IMR-90 (cell line): ENCODE results near the gene IL20. TPM values are rescaled to one million over a fixed set of nuclear protein-coding genes. Genes with fewer than 3 reads are reported as not detected.

ENCODE experiments used
- ATAC-seq: fragments of 200-7000 bp; cut with Tn5 transposase; 2 replicates; pipeline ENCODE4 v1.9.1; 2020; ENCODE audit warnings: low read depth, mild to moderate bottlenecking, moderate library complexity
- BruUV-seq: library from RNA; stranded (reverse); fragments of 400-500 nt; replicated peaks from 2 replicates; lab custom pipeline; 2021; lab: Mats Ljungman, UMichigan
- CTCF ChIA-PET: fragments of 300-600 bp; formaldehyde crosslinking; extraction: SDS; loops from one replicate; lab custom pipeline; 2021; ENCODE audit warnings: antibody characterized with exemption; lab: Yijun Ruan, JAX
- POLR2A ChIA-PET: fragments of 300-600 bp; sonication (Branson Sonifier 250); formaldehyde crosslinking; loops from one replicate; lab custom pipeline; 2022; ENCODE audit warnings: antibody characterized with exemption; ENCODE audit not compliant: unreplicated experiment; lab: Charles Lee
- DNase-seq: peaks from one replicate; pipeline ENCODE4 v3.0.0; 2013
- H2AFZ ChIP-seq: replicated peaks from 2 replicates; pipeline ENCODE3; 2013; ENCODE audit warnings: low read length, mild to moderate bottlenecking; ENCODE audit not compliant: poor library complexity
- H2AK5ac ChIP-seq: 2 replicates; pipeline ENCODE4 v1.6.1; 2013; ENCODE audit warnings: low read depth, low read length, inconsistent platforms
- H2AK9ac ChIP-seq: replicated peaks from 2 replicates; pipeline ENCODE3; 2013; ENCODE audit warnings: mild to moderate bottlenecking, low read depth, low read length, moderate library complexity; ENCODE audit not compliant: poor library complexity
- H2BK120ac ChIP-seq: 2 replicates; pipeline ENCODE4 v1.6.1; 2013; ENCODE audit warnings: low read depth, low read length, inconsistent platforms
- H2BK15ac ChIP-seq: 3 replicates; pipeline ENCODE4 v1.6.1; 2013; ENCODE audit warnings: low read depth, low read length, inconsistent platforms
- H2BK20ac ChIP-seq: 2 replicates; pipeline ENCODE4 v1.6.1; 2013; ENCODE audit warnings: low read depth, mild to moderate bottlenecking, inconsistent platforms, low read length, moderate library complexity
- H2BK5ac ChIP-seq: 2 replicates; pipeline ENCODE4 v1.6.1; 2013; ENCODE audit warnings: mild to moderate bottlenecking, low read depth, low read length, inconsistent platforms; ENCODE audit not compliant: poor library complexity, severe bottlenecking
- H3K14ac ChIP-seq: replicated peaks from 2 replicates; pipeline ENCODE4 v1.6.1; 2013; ENCODE audit warnings: low read depth, low read length, inconsistent platforms
- H3K18ac ChIP-seq: 2 replicates; pipeline ENCODE4 v1.6.1; 2013; ENCODE audit warnings: low read depth, low read length, control low read depth
- H3K23ac ChIP-seq: 2 replicates; pipeline ENCODE4 v1.6.1; 2013; ENCODE audit warnings: low read depth, low read length, inconsistent platforms
- H3K27ac ChIP-seq: 2 replicates; pipeline ENCODE4 v1.5.1; 2013; ENCODE audit warnings: mild to moderate bottlenecking, control low read depth, low read length; ENCODE audit not compliant: insufficient read depth
- H3K27me3 ChIP-seq: 2 replicates; pipeline ENCODE4 v1.6.1; 2013; ENCODE audit warnings: low read length; ENCODE audit not compliant: control insufficient read depth, insufficient read depth
- H3K36me3 ChIP-seq: 2 replicates; pipeline ENCODE4 v1.6.1; 2013; ENCODE audit warnings: low read length, mixed read lengths; ENCODE audit not compliant: control insufficient read depth, insufficient read depth
- H3K4ac ChIP-seq: 2 replicates; pipeline ENCODE4 v1.6.1; 2013; ENCODE audit warnings: low read depth, low read length, inconsistent platforms
- H3K4me1 ChIP-seq: 2 replicates; pipeline ENCODE4 v1.6.1; 2013; ENCODE audit warnings: low read length, mixed read lengths; ENCODE audit not compliant: control insufficient read depth, insufficient read depth
- H3K4me2 ChIP-seq: 2 replicates; pipeline ENCODE4 v1.6.1; 2013; ENCODE audit warnings: low read depth, mild to moderate bottlenecking, control low read depth, low read length, moderate library complexity
- H3K4me3 ChIP-seq: 2 replicates; pipeline ENCODE4 v1.5.1; 2013; ENCODE audit warnings: low read depth, mild to moderate bottlenecking, control low read depth, low read length, moderate library complexity; ENCODE audit not compliant: insufficient read depth
- H3K56ac ChIP-seq: 2 replicates; pipeline ENCODE4 v1.6.1; 2013; ENCODE audit warnings: low read length, inconsistent platforms; ENCODE audit not compliant: insufficient read depth; ENCODE audit errors: extremely low read depth
- H3K79me1 ChIP-seq, 2 experiments: 2 replicates each; pipeline ENCODE4 v1.6.1; 2013; ENCODE audit warnings: low read length in 2 of 2, inconsistent platforms in 1 of 2, low read depth in 1 of 2
- H3K9ac ChIP-seq: 2 replicates; pipeline ENCODE4 v1.6.1; 2013; ENCODE audit warnings: low read depth, low read length, control low read depth
- H3K9me1 ChIP-seq: 2 replicates; pipeline ENCODE4 v1.6.1; 2013; ENCODE audit warnings: low read length, inconsistent platforms; ENCODE audit not compliant: insufficient read depth
- H3K9me3 ChIP-seq: 2 replicates; pipeline ENCODE4 v1.6.1; 2013; ENCODE audit warnings: low read length; ENCODE audit not compliant: control insufficient read depth, insufficient read depth
- H4K20me1 ChIP-seq: 2 replicates; pipeline ENCODE4 v1.6.1; 2013; ENCODE audit warnings: low read length, inconsistent platforms; ENCODE audit not compliant: insufficient read depth
- H4K5ac ChIP-seq: 2 replicates; pipeline ENCODE4 v1.6.1; 2013; ENCODE audit warnings: mild to moderate bottlenecking, low read depth, low read length, control low read depth
- H4K8ac ChIP-seq, 2 experiments: 2 replicates each; pipeline ENCODE4 v1.6.1; 2013; ENCODE audit warnings: low read depth in 2 of 2, low read length in 2 of 2, control low read depth in 1 of 2, inconsistent platforms in 1 of 2
- H4K91ac ChIP-seq: 2 replicates; pipeline ENCODE4 v1.6.1; 2013; ENCODE audit warnings: low read depth, low read length, inconsistent platforms; ENCODE audit not compliant: insufficient read depth
- CHD1 ChIP-seq: IDR thresholded peaks from 2 replicates; pipeline ENCODE4 v1.6.1; 2012; ENCODE audit warnings: low read depth, low read length, improper control_type of control experiment
- MXI1 ChIP-seq: IDR thresholded peaks from 2 replicates; pipeline ENCODE4 v1.6.1; 2012; ENCODE audit warnings: low read depth, mild to moderate bottlenecking, low read length, moderate library complexity, borderline replicate concordance
- NFE2L2 ChIP-seq: fragments of 150-350 bp; IDR thresholded peaks from 2 replicates; pipeline ENCODE4 v1.6.1; 2016; ENCODE audit warnings: low read depth, mild to moderate bottlenecking, low read length
- POLR2A ChIP-seq: IDR thresholded peaks from 2 replicates; pipeline ENCODE4 v1.6.1; 2012; ENCODE audit warnings: mild to moderate bottlenecking, low read depth, low read length
- RAD21 ChIP-seq: IDR thresholded peaks from 2 replicates; pipeline ENCODE4 v1.6.1; 2012; ENCODE audit warnings: low read length, improper control_type of control experiment
- RCOR1 ChIP-seq: IDR thresholded peaks from 2 replicates; pipeline ENCODE4 v1.6.1; 2012; ENCODE audit warnings: mild to moderate bottlenecking, low read length, improper control_type of control experiment; ENCODE audit not compliant: insufficient replicate concordance
- SMC3 ChIP-seq: fragments of 150-350 bp; IDR thresholded peaks from 2 replicates; pipeline ENCODE4 v1.6.1; 2016; ENCODE audit warnings: low read depth, mild to moderate bottlenecking, antibody characterized with exemption, low read length, moderate library complexity
- dilution Hi-C: fragments of 300-500 bp; cut with HindIII; formaldehyde crosslinking; loops from one replicate; pipeline ENCODE4 v1.14.3; 2018; ENCODE audit warnings: low sequenced_read_pairs; ENCODE audit not compliant: unreplicated experiment
- in situ Hi-C: fragments of 300-500 bp; cut with MboI; formaldehyde crosslinking; loops from 3 replicates; pipeline ENCODE4 v1.14.3; 2019; ENCODE audit warnings: low sequenced_read_pairs, inconsistent platforms, mixed read lengths
- intact Hi-C: fragments of 100-400 bp; cut with micrococcal nuclease; formaldehyde crosslinking; loops from 2 replicates; pipeline ENCODE4 v1.10.0; 2022
- polyA plus RNA-seq, 3 experiments: library from polyadenylated mRNA; depleted of rRNA; stranded (reverse); fragments of >200 nt; gene quantifications; 2 replicates each; pipeline ENCODE4 v1.2.3, GENCODE V29; 2012; ENCODE audit warnings: low replicate concordance in 1 of 3
- total RNA-seq: library from RNA; depleted of rRNA; stranded (reverse); fragments of >200 nt; gene quantifications from 2 replicates; pipeline ENCODE4 v1.2.3, GENCODE V29; 2012

The IL20 gene
- total and polyA plus RNA-seq, 2 of the 4 experiments (the other 2 are of a cell fraction) = not detected

GRCh38 chr1:206867716-206868115 lies 2.3 kb downstream of the IL20 start:
- BruUV-seq = no TSS peak
- H3K9ac ChIP-seq = no peak overlapping the region
- intact Hi-C loops = no loop called here

More at GRCh38 chr1:206867716-206868115, 2.3 kb downstream of the IL20 start:
- H3K4me3 ChIP-seq = no peak overlapping the region
- no peak overlapping the region for H2BK5ac ChIP-seq
- H4K5ac ChIP-seq = no peak overlapping the region; the same call in 1 of the 2 replicates
- peak overlapping the region; percentile 73 for H2BK20ac ChIP-seq
- no peak overlapping the region for H3K27ac ChIP-seq
- in situ Hi-C loops (no loop called here), dilution Hi-C loops (no loop called here)
- no peak overlapping the region for H2AFZ ChIP-seq
- TF ChIP-seq RCOR1 (no peak), NFE2L2 (no peak), POLR2A (no peak), CHD1 (no peak), RAD21 (no peak), MXI1 (no peak), SMC3 (no peak)
- H3K4me2 ChIP-seq = no peak overlapping the region
- H3K79me1 ChIP-seq = no peaks in the 10 kb centered on the region
- no peaks in the 10 kb centered on the region for H4K20me1 ChIP-seq
- H4K8ac ChIP-seq = no peak overlapping the region
- no peaks in the 10 kb centered on the region for H3K36me3 ChIP-seq
- peak overlapping the region; percentile 72 for H3K14ac ChIP-seq
- peak overlapping the region; percentile 76; the same call in 2 of the 3 replicates for H2BK15ac ChIP-seq
- H3K4ac ChIP-seq = peak overlapping the region; percentile 51
- H3K18ac ChIP-seq = peak overlapping the region; percentile 39; the same call in 1 of the 2 replicates
- POLR2A ChIA-PET = no interaction called here
- peak overlapping the region; percentile 20; the same call in 1 of the 2 replicates for H3K23ac ChIP-seq
- no peak overlapping the region for H4K91ac ChIP-seq
- peak overlapping the region; percentile 51 for H2AK5ac ChIP-seq
- no peak for DNase-seq
- CTCF ChIA-PET = no interaction called here
- H2BK120ac ChIP-seq = peak overlapping the region; percentile 66; the same call in 1 of the 2 replicates
- H3K56ac ChIP-seq = no peak overlapping the region
- H3K9me3 ChIP-seq = no peaks in the 10 kb centered on the region; the same call in 1 of the 2 replicates
- no peak overlapping the region for H2AK9ac ChIP-seq
- peaks cover 6% of the 10 kb centered on the region for H3K4me1 ChIP-seq
- peaks cover 12% of the 10 kb centered on the region for H3K9me1 ChIP-seq
- peaks cover 3% of the 10 kb centered on the region; the same call in 1 of the 2 replicates for H3K27me3 ChIP-seq
- no peak for ATAC-seq
